ENCODE results near the gene SLC66A1.

GRCh38 chr1:19313961-19314882 is 2.1 kb downstream of the SLC66A1 start:
- TF ChIP-seq CTCF (IDR thresholded peaks at IDR 0.05): no peak
- no peak for TF ChIP-seq POLR2A (IDR thresholded peaks at IDR 0.05; ENCODE audit: low read depth)
